HG02840 (cell line): ENCODE measurements around the gene CYB561D1.

Experiments used
- ATAC-seq: cut with Tn5 transposase; IDR thresholded peaks from one replicate; pipeline ENCODE4 v1.9.1; 2021; ENCODE audit warnings: mild to moderate bottlenecking, moderate library complexity, moderate number of reproducible peaks; ENCODE audit not compliant: unreplicated experiment, low FRiP score

The CYB561D1 gene

GRCh38 chr1:109479311-109479710, 14.6 kb upstream of the CYB561D1 start:
- ATAC-seq, result no peak

GRCh38 chr1:109479901-109480300, 14.0 kb upstream of the CYB561D1 start:
- no peak for ATAC-seq

DNA sequence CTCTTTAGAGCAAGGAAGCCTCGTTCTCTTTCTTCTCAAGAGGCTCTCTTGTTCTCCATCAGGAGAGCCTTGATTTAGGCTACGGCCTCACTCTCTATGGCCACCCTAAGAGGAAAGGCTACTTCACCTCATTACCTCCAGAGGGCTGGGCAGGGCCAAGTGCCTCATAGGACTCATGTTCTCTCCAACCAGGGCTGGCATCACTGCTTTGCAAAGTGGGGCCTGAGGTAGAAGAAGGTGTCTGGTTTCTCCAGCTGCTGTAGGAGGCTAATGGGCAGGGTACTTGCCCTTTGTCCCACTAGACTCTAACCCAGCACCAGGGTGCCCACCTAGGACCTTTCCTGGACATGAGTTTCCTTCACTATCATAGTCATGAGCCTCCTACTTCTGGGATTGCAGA, 12.2 kb upstream of the CYB561D1 start:
- ATAC-seq, result no peak

GRCh38 chr1:109482242-109482641, 11.7 kb upstream of the CYB561D1 start:
- no peak for ATAC-seq

DNA sequence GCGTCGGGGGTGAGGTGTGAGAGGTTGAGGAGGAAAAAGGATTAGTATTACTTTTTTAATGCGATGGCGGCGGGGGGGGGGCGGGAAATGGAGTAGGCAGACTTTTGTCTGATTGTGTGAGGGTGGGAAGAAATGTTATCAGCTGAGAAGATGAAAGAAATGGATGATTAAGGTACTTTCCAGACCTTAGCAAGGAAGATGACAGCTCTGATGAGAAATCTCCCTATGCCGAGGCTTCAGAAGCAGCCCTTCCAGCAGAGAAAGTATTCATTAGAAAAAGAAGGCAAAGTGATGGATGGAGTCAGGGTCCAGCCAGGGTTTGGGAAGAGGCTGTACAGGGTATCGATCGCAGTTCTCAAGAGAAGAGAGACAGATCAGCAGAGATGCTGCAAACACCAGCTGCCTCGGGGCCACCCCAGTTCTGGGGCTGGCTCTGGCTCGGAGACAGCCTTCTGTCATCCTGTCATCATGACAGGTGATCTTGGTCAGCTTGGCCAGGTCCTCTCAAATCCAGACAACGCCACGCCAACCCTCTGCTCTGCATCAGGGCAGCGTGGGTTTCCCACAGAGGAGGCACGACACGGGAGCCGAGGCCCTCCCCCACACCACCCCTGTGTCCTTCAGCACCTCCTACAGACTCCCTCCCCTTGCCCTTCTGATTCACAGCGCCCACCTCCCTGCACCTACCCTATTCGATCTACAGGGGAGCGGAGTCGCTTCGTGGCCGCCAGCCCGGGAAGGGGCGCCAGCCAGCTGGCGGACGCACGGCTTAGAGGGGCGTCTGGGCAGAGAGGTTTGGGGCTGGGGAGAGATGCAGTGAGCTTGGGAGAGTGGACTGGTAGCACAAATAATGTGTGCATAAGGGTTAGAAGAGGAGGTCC, 10.9 kb upstream of the CYB561D1 start:
- peak; percentile 4 for ATAC-seq

- peak; percentile 81 for ATAC-seq
Measured at GRCh38 chr1:109483672-109484518, 10.0 kb upstream of the CYB561D1 start, which contains the start of gene ATXN7L2. TSS of gene ATXN7L2 (plus strand) at chr1:109483905. CDS start at chr1:109483954, 49 bp downstream.

DNA sequence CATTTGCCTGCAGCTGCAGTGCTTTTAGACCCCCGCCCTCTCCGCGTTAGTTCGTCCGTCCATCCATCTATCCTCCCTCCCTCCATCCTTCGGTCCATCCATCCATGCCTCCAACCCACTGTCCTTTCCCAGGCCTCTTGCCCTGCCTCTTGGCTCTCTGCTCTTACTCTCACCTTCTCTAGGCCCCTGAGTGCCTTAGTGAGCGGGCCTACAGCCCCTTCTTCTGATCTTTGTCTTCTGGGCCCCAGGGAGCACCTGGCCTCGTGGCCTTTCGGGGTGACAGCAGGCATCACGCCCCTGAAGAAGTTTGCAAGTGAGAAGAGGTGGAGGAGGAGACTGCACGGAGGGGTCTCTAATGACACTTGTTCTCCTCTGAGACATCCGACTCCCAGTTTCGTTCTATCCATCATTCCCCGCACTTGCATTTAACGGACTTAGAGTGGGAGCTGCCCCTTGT, 9.3 kb upstream of the CYB561D1 start:
- no peak for ATAC-seq

DNA sequence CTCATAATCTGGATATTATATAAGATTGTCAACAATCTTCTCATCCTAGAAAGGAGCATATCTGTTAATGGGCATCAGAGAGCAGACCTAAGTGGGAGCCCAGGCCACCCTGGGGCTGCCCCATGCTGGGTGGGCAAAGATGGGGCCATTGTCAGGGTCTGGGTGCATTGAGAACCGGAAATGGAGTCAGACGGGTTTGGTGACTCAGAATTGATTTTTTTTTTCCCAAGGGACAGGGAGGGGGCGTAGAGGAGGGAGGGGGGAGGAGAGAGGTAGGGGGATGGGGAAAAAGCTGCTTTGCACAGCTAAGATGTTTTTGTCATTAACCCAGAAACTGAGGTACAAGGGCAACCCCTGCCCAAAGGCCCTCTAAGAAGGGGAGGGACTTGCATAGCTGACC, 8.9 kb upstream of the CYB561D1 start:
- no peak for ATAC-seq

DNA sequence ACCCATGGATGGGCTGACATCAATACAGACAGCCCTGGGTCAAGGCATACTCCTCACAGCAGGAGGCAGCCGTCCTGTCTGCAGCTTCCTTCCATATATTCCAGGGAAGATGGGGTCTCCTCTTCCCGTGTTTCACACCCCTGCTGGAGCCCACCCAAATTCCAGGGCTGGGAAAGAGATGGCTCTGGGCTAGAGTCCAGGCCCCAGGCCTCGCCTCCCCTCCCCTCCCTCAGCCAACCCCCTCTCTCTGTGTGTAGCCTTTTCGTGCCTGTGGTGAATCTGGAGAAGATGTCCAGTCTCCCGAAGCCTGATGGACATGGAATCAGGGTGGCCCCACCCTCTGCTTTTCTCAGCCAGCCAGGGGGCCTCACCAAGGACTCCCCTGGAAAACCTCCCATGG, 6.6 kb upstream of the CYB561D1 start:
- no peak for ATAC-seq

- ATAC-seq, result no peak
Measured at GRCh38 chr1:109488201-109488600, 5.7 kb upstream of the CYB561D1 start.

GRCh38 chr1:109488696-109489095, 5.2 kb upstream of the CYB561D1 start:
- ATAC-seq, result no peak

DNA sequence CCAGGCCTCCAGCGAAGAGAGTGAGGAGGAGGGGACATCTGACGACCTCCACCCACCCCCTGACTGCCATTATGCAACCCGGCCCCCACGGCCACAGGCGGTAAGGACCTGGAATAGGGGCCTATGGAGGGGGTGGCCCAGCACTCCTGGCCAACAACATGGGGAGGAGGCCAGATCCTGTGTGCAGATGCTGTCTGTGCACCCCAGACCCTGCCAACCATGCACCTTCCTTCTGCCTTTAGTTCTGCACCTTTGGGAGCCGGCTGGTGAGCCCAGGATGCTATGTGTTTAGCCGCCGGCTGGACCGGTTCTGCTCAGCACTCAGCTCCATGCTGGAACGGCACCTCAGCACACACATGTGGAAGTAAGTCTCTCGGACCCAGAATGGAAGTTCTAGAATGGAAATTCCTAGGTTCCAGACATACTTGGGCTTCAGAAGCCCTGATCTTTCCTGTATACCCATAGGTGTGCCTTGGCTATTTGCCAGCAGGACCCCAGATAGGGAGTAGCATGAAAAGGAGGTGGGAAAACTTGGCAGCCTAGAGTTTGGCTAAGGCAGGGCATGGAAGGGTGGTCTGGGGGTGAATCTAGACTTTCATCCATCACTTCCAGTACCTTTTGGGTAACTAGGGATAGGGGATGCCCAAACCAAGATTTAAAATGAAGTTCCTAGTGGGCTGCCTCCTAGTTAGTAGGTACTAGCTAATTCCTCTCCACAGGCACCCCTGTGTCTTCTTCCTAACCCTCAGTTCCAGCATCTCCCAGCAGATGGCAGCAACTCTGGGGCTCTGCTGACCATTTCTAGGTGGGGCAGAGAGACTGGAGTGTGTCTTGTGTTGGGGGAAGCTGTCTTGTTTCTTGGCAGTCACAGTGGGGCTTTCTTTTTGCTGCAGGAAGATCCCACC, 3.6 kb upstream of the CYB561D1 start:
- no peak for ATAC-seq

GRCh38 chr1:109490934-109491302, 3.0 kb upstream of the CYB561D1 start:
- ATAC-seq, result no peak

GRCh38 chr1:109491372-109491771, 2.5 kb upstream of the CYB561D1 start:
- no peak for ATAC-seq

GRCh38 chr1:109492779-109493178, 1.1 kb upstream of the CYB561D1 start:
- no peak for ATAC-seq

DNA sequence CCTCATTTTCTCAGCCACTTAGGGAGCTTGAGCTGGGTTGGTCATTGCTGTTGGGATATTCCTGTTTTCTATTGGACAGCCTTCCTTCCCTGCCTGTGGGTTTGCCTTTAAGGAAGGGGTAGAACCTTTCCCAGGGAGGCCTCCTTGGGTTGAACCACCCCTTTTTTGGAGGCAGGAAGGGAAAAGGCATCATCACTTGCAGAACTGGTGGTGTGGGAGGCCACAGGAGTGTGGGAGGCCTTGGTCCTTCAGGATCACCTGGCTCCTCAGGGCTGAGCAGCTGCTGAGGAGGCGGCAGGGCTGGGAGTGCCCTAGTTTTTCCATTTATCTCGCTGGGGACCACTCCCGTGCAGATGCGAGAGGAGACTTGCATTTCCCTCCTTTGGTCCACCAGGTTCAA, 667 bp upstream of the CYB561D1 start:
- ATAC-seq, result no peak

DNA sequence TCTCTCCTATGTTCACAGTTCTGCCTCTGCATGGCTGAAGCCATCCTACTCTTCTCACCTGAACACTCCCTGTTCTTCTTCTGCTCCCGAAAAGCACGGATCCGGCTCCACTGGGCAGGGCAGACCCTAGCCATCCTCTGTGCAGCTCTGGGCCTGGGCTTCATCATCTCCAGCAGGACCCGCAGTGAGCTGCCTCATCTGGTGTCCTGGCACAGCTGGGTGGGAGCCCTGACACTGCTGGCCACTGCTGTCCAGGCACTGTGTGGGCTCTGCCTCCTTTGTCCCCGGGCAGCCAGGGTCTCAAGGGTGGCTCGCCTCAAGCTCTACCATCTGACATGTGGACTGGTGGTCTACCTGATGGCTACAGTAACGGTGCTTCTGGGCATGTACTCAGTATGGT, 1.8 kb downstream of the CYB561D1 start:
- ATAC-seq, result no peak

DNA sequence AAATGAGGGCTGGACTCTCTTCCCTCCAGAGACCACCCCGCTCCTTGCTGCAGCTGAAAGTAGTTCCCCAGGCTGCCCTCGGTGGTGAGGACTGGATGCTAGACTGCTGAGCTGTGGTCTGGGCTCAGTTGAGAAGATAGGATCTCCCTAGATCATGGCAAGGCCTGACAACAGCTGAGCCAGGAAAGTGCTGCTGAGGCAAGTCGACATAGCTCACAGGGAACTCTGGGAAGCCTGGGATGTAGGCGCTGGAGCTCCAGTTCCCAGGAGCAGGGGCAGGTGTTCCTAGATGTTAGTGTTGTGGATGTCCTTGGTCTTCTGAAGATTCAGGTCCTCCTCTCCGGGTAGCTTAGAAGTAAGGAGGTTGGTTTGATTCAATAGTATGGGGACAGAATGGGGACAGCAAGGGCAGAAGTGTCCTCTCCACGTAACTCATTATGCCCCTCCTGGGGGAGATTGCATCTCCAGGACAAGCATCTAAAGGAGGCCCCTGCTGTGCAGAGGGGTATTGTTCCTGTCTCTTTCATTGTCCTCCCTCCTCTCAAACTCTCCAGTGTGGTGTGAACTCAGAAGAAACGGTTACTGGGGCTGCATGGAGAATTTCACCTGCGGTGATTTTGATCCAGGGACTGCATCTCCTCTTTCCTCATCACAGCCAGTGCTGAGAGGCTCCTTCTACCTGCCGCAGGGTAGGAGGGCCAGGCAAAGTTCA, 3.7 kb downstream of the CYB561D1 start:
- no peak for ATAC-seq

GRCh38 chr1:109498161-109498801, 4.4 kb downstream of the CYB561D1 start:
- no peak for ATAC-seq
